ENCODE measurements around the gene WSB2.

Gene WSB2

GRCh38 chr12:118050972-118051910 lies 9.7 kb downstream of the WSB2 start:
- DNase-seq (ENCODE audit: low read depth in 2 of 2), result peak in 1 of 2 donors; percentile 51
- H3K4me3 ChIP-seq (replicated peaks in 1 of 2; ENCODE audit: low read depth in 2 of 2, low read length in 2 of 2), result no peak overlapping the region
- TF ChIP-seq CTCF (IDR thresholded peaks at IDR 0.05; ENCODE audit: low read depth, low read length), result peak; percentile 17

GRCh38 chr12:118046430-118046829 lies 14.5 kb downstream of the WSB2 start:
- H3K4me3 ChIP-seq (replicated peaks in 1 of 2; ENCODE audit: low read depth in 2 of 2, low read length in 2 of 2), result no peak overlapping the region
- no peak for TF ChIP-seq CTCF (IDR thresholded peaks at IDR 0.05; ENCODE audit: low read depth, low read length)
- no peak for DNase-seq (ENCODE audit: low read depth in 2 of 2)

- H3K4me3 ChIP-seq (replicated peaks in 1 of 2; ENCODE audit: low read depth in 2 of 2, low read length in 2 of 2), result no peak overlapping the region
- DNase-seq (ENCODE audit: low read depth in 2 of 2), result no peak
- TF ChIP-seq CTCF (IDR thresholded peaks at IDR 0.05; ENCODE audit: low read depth, low read length), result no peak
Observed at GRCh38 chr12:118044577-118044976, 16.4 kb downstream of the WSB2 start.

GRCh38 chr12:118044075-118044474 lies 16.9 kb downstream of the WSB2 start:
- DNase-seq (ENCODE audit: low read depth in 2 of 2), result no peak
- no peak overlapping the region for H3K4me3 ChIP-seq (replicated peaks in 1 of 2; ENCODE audit: low read depth in 2 of 2, low read length in 2 of 2)
- no peak for TF ChIP-seq CTCF (IDR thresholded peaks at IDR 0.05; ENCODE audit: low read depth, low read length)

- no peak overlapping the region for H3K4me3 ChIP-seq (replicated peaks in 1 of 2; ENCODE audit: low read depth in 2 of 2, low read length in 2 of 2)
- TF ChIP-seq CTCF (IDR thresholded peaks at IDR 0.05; ENCODE audit: low read depth, low read length), result no peak
- no peak for DNase-seq (ENCODE audit: low read depth in 2 of 2)
Observed at GRCh38 chr12:118042091-118042490, 18.9 kb downstream of the WSB2 start.

GRCh38 chr12:118038137-118038536 lies 22.8 kb downstream of the WSB2 start:
- no peak for DNase-seq (ENCODE audit: low read depth in 2 of 2)
- TF ChIP-seq CTCF (IDR thresholded peaks at IDR 0.05; ENCODE audit: low read depth, low read length), result no peak
- no peak overlapping the region for H3K4me3 ChIP-seq (replicated peaks in 1 of 2; ENCODE audit: low read depth in 2 of 2, low read length in 2 of 2)
